ENCODE measurements around the gene MSMP. TPM values are rescaled to one million over a fixed set of nuclear protein-coding genes. Genes with fewer than 3 reads are reported as not detected.

The MSMP gene
- total RNA-seq, 1 experiment from 2014 or later, result 2.1 TPM

GRCh38 chr9:35741740-35742139 is 12.3 kb downstream of the MSMP start (continued):
- TF ChIP-seq IRF1 (CRISPR knock-in tag; IDR thresholded peaks at IDR 0.05), result no peak
- no peak for TF ChIP-seq FOXP4 (CRISPR knock-in tag; IDR thresholded peaks at IDR 0.05)
- TF ChIP-seq ZNF219 (CRISPR knock-in tag; IDR thresholded peaks at IDR 0.05; ENCODE audit: borderline replicate concordance), result no peak

GRCh38 chr9:35740243-35740642 is 13.8 kb downstream of the MSMP start:
- H3K4me3 Mint-ChIP-seq, result no peak overlapping the region
- H3K9me3 Mint-ChIP-seq, result no peaks in the 10 kb centered on the region
- H3K36me3 Mint-ChIP-seq, result peaks cover 77% of the 10 kb centered on the region
- H3K4me1 Mint-ChIP-seq, result no peaks in the 10 kb centered on the region
- no peak overlapping the region; the same call in 1 of the 2 replicates for H3K27ac Mint-ChIP-seq
- TF ChIP-seq ESRRA (CRISPR knock-in tag; IDR thresholded peaks at IDR 0.05; ENCODE audit: borderline replicate concordance), result no peak
- TF ChIP-seq MXD4 (CRISPR knock-in tag; IDR thresholded peaks at IDR 0.05; ENCODE audit: borderline replicate concordance), result no peak
- TF ChIP-seq ZBTB21 (CRISPR knock-in tag; IDR thresholded peaks at IDR 0.05; ENCODE audit: borderline replicate concordance), result no peak
- TF ChIP-seq CTCF (IDR thresholded peaks at IDR 0.05), result no peak
- TF ChIP-seq NFATC4 (CRISPR knock-in tag; IDR thresholded peaks at IDR 0.05), result no peak
- TF ChIP-seq IRF1 (CRISPR knock-in tag; IDR thresholded peaks at IDR 0.05), result no peak
- no peak for TF ChIP-seq PRRX2 (CRISPR knock-in tag; IDR thresholded peaks at IDR 0.05)
- no peak for TF ChIP-seq ZNF532 (CRISPR knock-in tag; IDR thresholded peaks at IDR 0.05; ENCODE audit: borderline replicate concordance)
- TF ChIP-seq NFE2L1 (CRISPR knock-in tag; IDR thresholded peaks at IDR 0.05), result no peak
- TF ChIP-seq E2F4 (CRISPR knock-in tag; IDR thresholded peaks at IDR 0.05; ENCODE audit: borderline replicate concordance, low read depth), result no peak
- DNase-seq (ENCODE audit: low spot score), result no peak
- no peak for ATAC-seq
- POLR2A ChIA-PET, result interaction anchor here (1.2 to 1.4 kb wide), 2 partner anchors 9 to 10 kb away, joined by 3 read pairs; partner anchors contain the start of gene TLN1
- CTCF ChIA-PET, result interaction anchor here (1.7 kb wide), 1 partner anchor 16 kb away, joined by 8 read pairs; no protein-coding TSS in a partner anchor
- H3K27me3 Mint-ChIP-seq (ENCODE audit: low read depth), result no peaks in the 10 kb centered on the region

Data from WTC11 (cell line).